NCI-H345 (cell line): Measurements from ENCODE around the gene OR51F2.
"Not testable (repeated sequence)": the region's sequence is repeated elsewhere in the genome, so short reads cannot be mapped to it uniquely, and the experiment has no call there.

Source experiments
- DNase-seq: peaks from one replicate; lab custom pipeline; 2025; lab: John Stamatoyannopoulos, UW

Gene OR51F2, protein sequence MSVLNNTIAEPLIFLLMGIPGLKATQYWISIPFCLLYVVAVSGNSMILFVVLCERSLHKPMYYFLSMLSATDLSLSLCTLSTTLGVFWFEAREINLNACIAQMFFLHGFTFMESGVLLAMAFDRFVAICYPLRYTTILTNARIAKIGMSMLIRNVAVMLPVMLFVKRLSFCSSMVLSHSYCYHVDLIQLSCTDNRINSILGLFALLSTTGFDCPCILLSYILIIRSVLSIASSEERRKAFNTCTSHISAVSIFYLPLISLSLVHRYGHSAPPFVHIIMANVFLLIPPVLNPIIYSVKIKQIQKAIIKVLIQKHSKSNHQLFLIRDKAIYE

DNA sequence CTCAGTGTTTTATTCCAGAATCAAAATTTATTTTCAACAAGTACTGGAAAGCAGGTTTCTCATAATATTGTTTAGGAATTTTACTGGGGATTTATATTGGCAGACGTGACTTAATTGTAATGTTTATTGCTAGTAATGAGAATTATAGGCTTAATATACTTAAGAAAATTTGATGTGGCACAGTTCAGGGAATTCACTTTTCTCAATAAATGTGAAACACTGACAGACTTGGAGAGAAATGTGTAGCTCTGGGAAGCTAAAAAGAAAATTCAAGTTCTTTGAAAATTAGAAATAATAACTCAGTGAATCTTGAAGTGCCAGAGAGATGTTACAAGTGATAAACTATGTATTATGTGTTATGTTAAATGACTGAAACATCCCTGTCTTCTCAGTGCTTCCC lies at the start of gene OR51F2:
Gene OR51F2, plus strand, starts transcription at position 301 of the 400 bp plus-strand sequence. CDS start 101 bp downstream, outside the sequence.
- no peak for DNase-seq

GRCh38 chr11:4782454-4782853 lies 38.7 kb upstream of the OR51F2 start:
- no peak for DNase-seq

DNA sequence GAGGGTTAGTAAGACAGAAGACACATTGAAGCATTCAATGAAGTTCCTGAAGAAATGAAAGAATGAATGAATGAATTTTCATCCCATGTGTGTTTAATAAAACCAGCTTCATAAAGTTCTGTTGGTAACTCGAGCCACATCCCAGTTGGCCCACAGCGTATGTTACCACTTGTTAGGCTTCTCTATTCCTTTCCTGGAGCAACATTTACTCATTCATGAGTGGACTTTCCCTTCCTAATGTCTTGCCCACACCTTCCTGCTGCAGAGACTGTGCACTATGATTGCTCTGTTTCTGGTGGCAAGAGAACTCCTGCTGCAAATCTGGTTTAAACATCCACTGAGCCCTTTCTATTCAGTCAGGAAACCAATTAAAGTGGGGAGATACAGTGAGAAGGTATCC lies 23.9 kb upstream of the OR51F2 start:
- no peak for DNase-seq

GRCh38 chr11:4798427-4799183 lies 22.5 kb upstream of the OR51F2 start:
- DNase-seq = no peak

DNA sequence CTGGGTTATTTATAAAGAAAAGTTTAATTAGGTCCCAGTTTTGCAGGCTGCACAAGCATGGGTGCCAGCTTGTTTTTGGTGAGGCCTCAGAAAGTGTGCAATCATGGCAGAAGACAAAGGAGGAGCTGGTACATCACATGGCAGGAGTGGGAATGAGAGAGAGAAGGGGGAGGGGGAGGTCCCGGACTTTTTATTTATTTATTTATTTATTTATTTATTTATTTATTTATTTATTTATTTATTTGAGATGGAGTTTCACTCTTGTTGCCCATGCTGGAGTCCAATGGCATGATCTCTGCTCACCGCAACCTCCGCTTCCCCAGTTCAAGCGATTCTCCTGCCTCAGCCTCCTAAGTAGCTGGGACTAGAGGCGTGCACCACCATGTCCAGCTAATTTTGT lies 19.8 kb upstream of the OR51F2 start:
- DNase-seq = not testable (repeated sequence)

GRCh38 chr11:4804280-4804679 lies 16.8 kb upstream of the OR51F2 start, which contains the start of gene OR52R1:
TSS of gene OR52R1 (minus strand) at chr11:4804380. CDS start at chr11:4804380, 0 bp downstream.
- no peak for DNase-seq

- DNase-seq = no peak
Observed at GRCh38 chr11:4808476-4808875, 12.6 kb upstream of the OR51F2 start.

- DNase-seq = peak; percentile 22
Observed at GRCh38 chr11:4809246-4809645, 11.9 kb upstream of the OR51F2 start.

- no peak for DNase-seq
Observed at GRCh38 chr11:4825132-4825531, 4.0 kb downstream of the OR51F2 start.

GRCh38 chr11:4826425-4826824 lies 5.3 kb downstream of the OR51F2 start:
- DNase-seq = peak; percentile 33

DNA sequence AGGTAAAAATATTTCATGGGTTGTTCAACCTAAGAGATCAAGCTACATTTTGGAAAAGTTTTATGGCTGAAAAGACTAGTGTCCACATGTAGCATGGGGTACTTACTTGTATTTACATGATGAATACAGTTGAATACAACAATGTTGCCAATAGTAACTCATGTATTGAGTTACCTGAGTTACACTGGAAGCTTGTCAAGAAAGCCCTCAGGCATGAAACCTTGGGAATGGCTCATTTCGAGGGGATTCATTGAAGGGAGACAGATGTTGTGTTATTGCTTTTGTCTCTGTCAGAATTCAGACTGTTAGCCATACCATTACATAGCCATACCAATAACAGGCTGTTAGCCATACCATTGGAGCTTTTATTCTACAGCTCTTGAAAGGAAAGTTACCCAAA lies 9.2 kb downstream of the OR51F2 start:
- peak; percentile 55 for DNase-seq

- no peak for DNase-seq
Observed at GRCh38 chr11:4830909-4831308, 9.8 kb downstream of the OR51F2 start.

- no peak for DNase-seq
Observed at GRCh38 chr11:4839851-4840549, 18.9 kb downstream of the OR51F2 start.

GRCh38 chr11:4848908-4849532 lies 27.9 kb downstream of the OR51F2 start, which contains the start of gene OR51S1:
TSS of gene OR51S1 (minus strand) at chr11:4849208. CDS start at chr11:4849208, 0 bp downstream.
- no peak for DNase-seq

- DNase-seq = no peak
Observed at GRCh38 chr11:4851033-4851432, 29.9 kb downstream of the OR51F2 start.

DNA sequence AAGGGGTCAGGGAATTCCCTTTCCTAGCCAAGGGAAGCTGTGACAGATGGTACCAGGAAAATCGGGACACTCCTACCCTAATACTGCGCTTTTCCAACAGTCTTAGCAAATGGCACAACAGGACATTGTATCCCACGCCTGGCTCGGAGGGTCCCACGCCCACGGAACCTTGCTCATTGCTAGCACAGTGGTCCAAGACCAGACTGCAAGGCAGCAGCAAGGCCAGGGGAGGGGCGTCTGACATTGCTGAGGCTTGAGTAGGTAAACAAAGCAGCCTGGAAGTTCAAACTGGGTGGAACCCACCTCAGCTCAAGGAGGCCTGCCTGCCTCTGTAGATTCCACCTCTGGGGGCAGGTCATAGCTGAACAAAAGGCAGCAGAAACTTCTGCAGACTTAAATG lies 33.2 kb downstream of the OR51F2 start:
- not testable (repeated sequence) for DNase-seq

DNA sequence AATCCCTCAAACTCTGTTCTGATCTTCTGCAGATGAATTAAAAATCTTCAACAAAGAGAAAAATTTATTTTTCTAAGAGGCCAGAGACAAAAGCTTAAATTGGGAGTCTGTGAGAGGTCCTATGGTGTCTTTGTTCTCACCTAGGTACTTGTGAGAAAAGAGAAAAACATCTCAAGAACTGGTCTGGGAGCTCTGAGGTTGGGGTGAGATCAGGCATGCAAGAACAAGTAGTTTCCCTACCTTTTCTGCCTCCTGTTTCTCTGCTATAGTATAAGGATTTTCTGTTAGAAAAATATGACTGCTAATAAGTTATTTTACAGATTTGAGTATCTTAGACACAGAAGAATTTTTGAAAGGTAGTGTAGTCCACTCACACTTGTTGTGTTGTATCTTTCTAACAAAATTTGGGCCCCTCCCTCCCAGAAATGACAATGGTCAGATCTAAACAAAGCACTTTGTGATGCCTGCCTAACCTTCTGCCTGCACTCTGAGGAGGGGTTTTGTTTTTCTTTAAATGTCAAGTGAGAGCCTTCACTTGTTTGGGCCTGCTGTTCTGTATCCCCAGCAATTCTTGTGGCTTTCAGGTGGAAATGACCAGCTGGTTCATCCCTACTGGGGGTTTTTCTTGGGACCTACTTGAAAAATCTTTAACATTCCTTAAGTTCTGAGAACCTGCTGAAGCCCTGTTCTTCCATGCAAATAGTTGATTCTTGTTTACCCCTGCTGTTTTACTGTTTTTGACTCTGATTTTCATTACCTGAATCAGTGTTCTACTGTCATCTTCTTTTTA lies 41.5 kb downstream of the OR51F2 start:
- DNase-seq = no peak

GRCh38 chr11:4863876-4864275 lies 42.8 kb downstream of the OR51F2 start:
- DNase-seq = no peak

DNA sequence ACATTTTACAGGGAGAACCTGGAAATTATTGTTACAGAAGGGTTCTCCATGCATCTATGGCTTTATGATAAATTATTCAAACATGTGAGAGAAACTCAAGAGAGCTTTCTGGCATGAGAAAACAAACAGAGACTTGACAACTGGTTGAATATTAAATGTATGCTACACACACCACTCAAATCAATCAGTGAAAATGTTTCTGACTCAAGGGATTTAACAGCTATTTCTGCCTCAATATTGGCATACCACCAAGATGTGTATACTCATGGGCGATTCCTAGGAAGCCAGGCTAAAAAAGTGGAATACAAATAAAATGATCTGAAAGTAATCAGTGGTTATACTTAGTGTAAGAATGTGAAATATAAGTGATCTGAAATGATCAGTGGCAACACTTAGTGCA lies 44.7 kb downstream of the OR51F2 start:
- DNase-seq = peak; percentile 82
